K562 (cell line): ENCODE measurements around the gene TMEM14C. TPM values are rescaled to one million over a fixed set of nuclear protein-coding genes. Genes with fewer than 3 reads are reported as not detected.

Experiments used
- ATAC-seq: fragments of 200-7000 bp; cut with Tn5 transposase; 3 replicates; pipeline ENCODE4 v1.9.1; 2020; ENCODE audit warnings: moderate library complexity
- BruUV-seq: library from RNA; stranded (reverse); fragments of 400-500 nt; replicated peaks from 2 replicates; lab custom pipeline; 2021; lab: Mats Ljungman, UMichigan
- CTCF ChIA-PET: fragments of 300-600 bp; formaldehyde crosslinking; extraction: SDS; loops from one replicate; lab custom pipeline; 2021; ENCODE audit warnings: low intra/inter-chr PET ratio; lab: Yijun Ruan, JAX
- POLR2A ChIA-PET: fragments of 300-600, 350-650 bp; sonication (Branson Sonifier 250); formaldehyde crosslinking; extraction: SDS; loops from one replicate; lab custom pipeline; 2021; ENCODE audit warnings: antibody characterized with exemption, inconsistent platforms; lab: Yijun Ruan, JAX
- DNase-seq, 4 experiments: peaks; one replicate each; pipeline versions ENCODE4 v3.0.0 to v3.0.0-alpha.2; 2011 to 2018; ENCODE audit warnings: low spot score in 3 of 4, mixed read lengths in 3 of 4; ENCODE audit errors: extremely low read depth in 1 of 4
- FAIRE-seq: peaks from 2 replicates; lab custom pipeline; 2011; peaks lifted over from hg19 to GRCh38; lab: Jason Lieb, UNC
- H2AFZ ChIP-seq: 2 replicates; pipeline ENCODE4 v1.6.0; 2011; ENCODE audit warnings: low read depth, low read length, control low read depth, inconsistent platforms
- H3K27ac ChIP-seq: fragments of 200-600 bp; 3 replicates; pipeline ENCODE4 v1.8.0; 2011; ENCODE audit warnings: low read depth, mild to moderate bottlenecking, control low read depth, inconsistent platforms, low read length, moderate library complexity, mixed read lengths; ENCODE audit errors: extremely low read depth
- H3K27me3 ChIP-seq, 2 experiments: fragments of 300-600 bp in 1 of 2; 2 replicates in 1 of 2; 3 replicates in 1 of 2; pipeline versions ENCODE4 v1.6.0 to v1.8.0; 2011; ENCODE audit warnings: inconsistent platforms in 2 of 2, low read length in 2 of 2, mild to moderate bottlenecking in 1 of 2, mixed read lengths in 1 of 2, moderate library complexity in 1 of 2; ENCODE audit not compliant: control insufficient read depth in 2 of 2, insufficient read depth in 2 of 2
- H3K36me3 ChIP-seq: fragments of 300-600 bp; 3 replicates; pipeline ENCODE4 v1.8.0; 2011; ENCODE audit warnings: mild to moderate bottlenecking, low read length, inconsistent platforms; ENCODE audit not compliant: control insufficient read depth, insufficient read depth
- H3K4me1 ChIP-seq, 2 experiments: fragments of 200-600 bp in 1 of 2; replicated peaks in 1 of 2; 2 replicates in 1 of 2; 3 replicates in 1 of 2; pipeline versions ENCODE4 v1.5.1 to v1.8.0; 2011; ENCODE audit warnings: inconsistent platforms in 2 of 2, low read length in 2 of 2, mild to moderate bottlenecking in 1 of 2, mixed read lengths in 1 of 2, moderate library complexity in 1 of 2; ENCODE audit not compliant: control insufficient read depth in 2 of 2, insufficient read depth in 2 of 2
- H3K4me2 ChIP-seq: 2 replicates; pipeline ENCODE4 v1.6.1; 2011; ENCODE audit warnings: low read length, control low read depth, inconsistent platforms, mixed read lengths; ENCODE audit not compliant: insufficient read depth
- H3K4me3 ChIP-seq: fragments of 200-600 bp; sonication (generic), shearing (Covaris generic); 2 replicates; pipeline ENCODE4 v1.5.1; 2016; ENCODE audit warnings: control low read depth, inconsistent platforms
- H3K79me2 ChIP-seq: fragments of 200-600 bp; 3 replicates; pipeline ENCODE4 v1.8.0; 2011; ENCODE audit warnings: low read length, inconsistent platforms; ENCODE audit not compliant: control insufficient read depth, insufficient read depth
- H3K9ac ChIP-seq, 2 experiments: 2 replicates each; pipeline versions ENCODE4 v1.6.0 to v1.6.1; 2011; ENCODE audit warnings: low read depth in 2 of 2, low read length in 2 of 2, control low read depth in 1 of 2, inconsistent platforms in 1 of 2, mild to moderate bottlenecking in 1 of 2, mixed read lengths in 1 of 2; ENCODE audit not compliant: insufficient read depth in 1 of 2
- H3K9me1 ChIP-seq: one replicate; pipeline ENCODE4 v1.6.0; 2011; ENCODE audit warnings: inconsistent platforms, mild to moderate bottlenecking, low read length, moderate library complexity; ENCODE audit not compliant: control insufficient read depth, insufficient read depth
- H3K9me3 ChIP-seq: replicated peaks from 2 replicates; pipeline ENCODE4 v1.5.1; 2011; ENCODE audit warnings: low read depth, low read length, inconsistent platforms; ENCODE audit not compliant: control insufficient read depth, insufficient read depth
- H4K20me1 ChIP-seq: replicated peaks from 2 replicates; pipeline ENCODE4 v1.6.1; 2011; ENCODE audit warnings: low read length, inconsistent platforms, mixed read lengths; ENCODE audit not compliant: control insufficient read depth, insufficient read depth
- CBX1 ChIP-seq: sonication (generic); IDR thresholded peaks from 2 replicates; pipeline ENCODE4 v1.6.1; 2016; ENCODE audit warnings: antibody characterized with exemption, low read depth, mild to moderate bottlenecking
- CEBPG ChIP-seq, 3 experiments: fragments of 200-800 bp in 1 of 3; sonication (Bioruptor generic) in 1 of 3; sonication (generic) in 1 of 3; formaldehyde crosslinking in 1 of 3; IDR thresholded peaks in 2 of 3; conservative IDR thresholded peaks in 1 of 3; 2 replicates each; pipeline versions ENCODE4 v1.6.1 to v1.8.0; 2016 to 2022; ENCODE audit warnings: missing compliant biosample characterization in 2 of 3, missing genetic modification characterization in 2 of 3, mild to moderate bottlenecking in 1 of 3, missing genetic modification reagents in 1 of 3
- CTCFL ChIP-seq: IDR thresholded peaks from 2 replicates; pipeline ENCODE4 v1.6.1; 2011; ENCODE audit warnings: borderline replicate concordance, low read depth, mild to moderate bottlenecking, moderate library complexity, low read length; ENCODE audit not compliant: insufficient read depth, poor library complexity, severe bottlenecking
- DPF2 ChIP-seq: fragments of 450-650 bp; IDR thresholded peaks from 2 replicates; pipeline ENCODE4 v1.6.1; 2016
- E2F1 ChIP-seq: sonication (generic); formaldehyde crosslinking; IDR thresholded peaks from 2 replicates; pipeline ENCODE4 v1.8.1; 2023; ENCODE audit warnings: mild to moderate bottlenecking, missing genetic modification reagents, moderate library complexity
- E2F4 ChIP-seq: sonication (generic); formaldehyde crosslinking; IDR thresholded peaks from 2 replicates; pipeline ENCODE4 v1.8.0; 2022; ENCODE audit warnings: mild to moderate bottlenecking, low read depth, missing genetic modification reagents
- ETV1 ChIP-seq: fragments of 450-650 bp; conservative IDR thresholded peaks from 2 replicates; pipeline ENCODE4 v1.6.1; 2016; ENCODE audit warnings: missing genetic modification characterization, control low read depth, low read depth, missing compliant biosample characterization
- GATA2 ChIP-seq: sonication (generic); formaldehyde crosslinking; IDR thresholded peaks from 2 replicates; pipeline ENCODE4 v1.4.0; 2020; ENCODE audit warnings: mild to moderate bottlenecking, missing genetic modification reagents
- IRF2 ChIP-seq: sonication (generic); formaldehyde crosslinking; IDR thresholded peaks from 2 replicates; pipeline ENCODE4 v1.8.1; 2022; ENCODE audit warnings: mild to moderate bottlenecking, missing genetic modification reagents
- MCM3 ChIP-seq: fragments of 450-650 bp; IDR thresholded peaks from 2 replicates; pipeline ENCODE4 v1.6.1; 2016
- MCM7 ChIP-seq, 2 experiments: fragments of 450-650 bp; IDR thresholded peaks; 2 replicates each; pipeline ENCODE4 v1.6.1; 2016 to 2018
- TSHZ1 ChIP-seq: fragments of 250-450 bp; sonication (Bioruptor Pico); IDR thresholded peaks from 2 replicates; pipeline ENCODE4 v1.4.0; 2020; ENCODE audit warnings: mild to moderate bottlenecking, moderate library complexity
- ZNF696 ChIP-seq: fragments of 250-450 bp; sonication (Bioruptor Pico); conservative IDR thresholded peaks from 2 replicates; pipeline ENCODE4 v1.4.0; 2020; ENCODE audit warnings: mild to moderate bottlenecking, moderate library complexity
- WGBS: fragments of 100-300 bp; shearing (Covaris generic); methylation state at CpG from one replicate; pipeline ENCODE4 v1.1.6; 2016; ENCODE audit warnings: low coverage, mixed read lengths; ENCODE audit not compliant: insufficient coverage; ENCODE audit errors: missing lambda C conversion rate; 5-methylcytosine and 5-hydroxymethylcytosine counted together
- in situ Hi-C: fragments of 300-500 bp; cut with MboI; formaldehyde crosslinking; loops from 4 replicates; pipeline ENCODE4 v1.15.0; 2018; ENCODE audit warnings: inconsistent platforms, mixed read lengths
- intact Hi-C: fragments of 100-400 bp; cut with micrococcal nuclease; formaldehyde crosslinking; loops from 2 replicates; pipeline ENCODE4 v1.14.2; 2022
- polyA plus RNA-seq, 8 experiments: library from polyadenylated mRNA; depleted of rRNA in 4 of 8; stranded (reverse) in 5 of 8; unstranded in 3 of 8; fragments of >200 nt; fragmentation: Nextera tagmentation in 2 of 8; fragmentation: Illumina TruSeq in 1 of 8; extraction: Ambion mirVana in 2 of 8; extraction: Trizol in 1 of 8; gene quantifications; 2 replicates each; pipeline versions ENCODE4 v1.2.1 to v1.2.3, GENCODE V29; 2011 to 2014; ENCODE audit warnings: inconsistent platforms in 1 of 8, missing spikeins in 1 of 8
- total RNA-seq, 7 experiments: library from RNA; depleted of rRNA in 6 of 7; stranded (reverse); fragments of >200 nt in 6 of 7; fragmentation: Illumina TruSeq in 2 of 7; extraction: Trizol in 2 of 7; gene quantifications; 2 replicates each; pipeline versions ENCODE4 v1.2.1 to v1.2.3, GENCODE V29; 2011 to 2021; ENCODE audit warnings: low replicate concordance in 1 of 7

TMEM14C gene
- total and polyA plus RNA-seq, 9 of the 15 experiments (the other 6 are each of a cell fraction or from before 2014, with no cell fraction given): 151 to 496 (median 263) TPM

- H3K27ac ChIP-seq: peak overlapping the region; percentile 46; the same call in 2 of the 3 replicates
- H3K79me2 ChIP-seq: peaks cover 43% of the 10 kb centered on the region
- ATAC-seq: no peak
- TF ChIP-seq MCM7 (IDR thresholded peaks at IDR 0.05): no peak
- TF ChIP-seq E2F1 (CRISPR knock-in tag): no peak
- 0 out of 2 replicates have a peak, but pooled peaks have one; percentile 33 for TF ChIP-seq GATA2 (CRISPR knock-in tag)
- peak; percentile 25; the same call in 1 of the 2 replicates for TF ChIP-seq ETV1 (tag)
- no peak for TF ChIP-seq CBX1
- no peak for TF ChIP-seq TSHZ1 (CRISPR knock-in tag)
- peak; percentile 32; the same call in 1 of the 2 replicates for TF ChIP-seq CEBPG (CRISPR knock-in tag; IDR thresholded peaks at IDR 0.05)
- TF ChIP-seq CEBPG (tag; conservative IDR thresholded peaks at IDR 0.05 in 1 of 2, IDR thresholded peaks at IDR 0.05 in 1 of 2): no peak
- TF ChIP-seq CTCFL: no peak
- TF ChIP-seq ZNF696 (CRISPR knock-in tag): no peak
- TF ChIP-seq MCM3: no peak
- TF ChIP-seq IRF2 (CRISPR knock-in tag): no peak
- no peak for TF ChIP-seq E2F4 (CRISPR knock-in tag)
- peak; percentile 37; the same call in 1 of the 2 replicates for TF ChIP-seq DPF2
Measured at GRCh38 chr6:10746915-10747250, 24.0 kb downstream of the TMEM14C start.

More at GRCh38 chr6:10746915-10747250, 24.0 kb downstream of the TMEM14C start:
- POLR2A ChIA-PET: interaction anchor here (0.9 to 3.6 kb wide), 9 partner anchors 10 to 52 kb away, joined by 3 to 13 read pairs (median 4); partner anchors contain the start of genes C6orf52, PAK1IP1 and TMEM14C
- intact Hi-C loops: loop anchor here (1.0 to 5.0 kb wide), 4 partner anchors 24 to 53 kb away; partner anchors contain the start of genes C6orf52 and PAK1IP1
- Histone ChIP-seq H2AFZ (peak overlapping the region; percentile 91), H3K4me1 (peaks cover 28 to 51% of the 10 kb centered on the region in 2 experiments), H3K9me1 (no peaks in the 10 kb centered on the region), H3K4me2 (peak overlapping the region; percentile 83), H3K9ac (peak overlapping the region; percentile 50 to 89; a peak in 3 of 4 replicates), H4K20me1 (peaks cover 15% of the 10 kb centered on the region), H3K36me3 (peaks cover 25% of the 10 kb centered on the region), H3K27me3 (no peaks in the 10 kb centered on the region), H3K9me3 (no peaks in the 10 kb centered on the region), H3K4me3 (peak overlapping the region; percentile 57)
- DNase-seq: no peak
- BruUV-seq: no TSS peak
- CTCF ChIA-PET: no interaction called here
- in situ Hi-C loops: no loop called here
- peak; percentile 59 for FAIRE-seq
- WGBS: 11% methylated on average over 9 of the region's 9 CpGs
